HG02884 (cell line): ENCODE measurements around the gene ILF3.
"Not testable (repeated sequence)": the region's sequence is repeated elsewhere in the genome, so short reads cannot be mapped to it uniquely, and the experiment has no call there.

Experiments
- ATAC-seq: cut with Tn5 transposase; IDR thresholded peaks from one replicate; pipeline ENCODE4 v1.9.1; 2021; ENCODE audit warnings: mild to moderate bottlenecking, moderate library complexity; ENCODE audit not compliant: unreplicated experiment

ILF3 gene

DNA sequence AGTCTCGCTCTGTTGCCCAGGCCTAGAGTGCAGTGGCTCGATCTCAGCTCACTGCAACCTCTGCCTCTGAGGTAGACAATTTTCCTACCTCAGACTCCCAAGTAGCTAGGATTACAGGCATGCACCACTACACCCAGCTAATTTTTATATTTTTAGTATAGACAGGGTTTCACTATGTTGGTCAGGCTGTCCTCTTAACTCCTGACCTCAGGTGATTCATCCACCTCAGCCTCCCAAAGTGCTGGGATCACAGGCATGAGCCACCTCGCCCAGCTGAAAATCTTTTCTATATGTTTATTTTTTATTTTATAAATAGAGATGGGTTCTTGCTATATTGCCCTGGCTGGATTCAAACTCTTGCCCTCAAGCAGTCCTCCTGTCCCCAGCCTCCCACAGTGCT lies 17.8 kb downstream of the ILF3 start:
- not testable (repeated sequence) for ATAC-seq

DNA sequence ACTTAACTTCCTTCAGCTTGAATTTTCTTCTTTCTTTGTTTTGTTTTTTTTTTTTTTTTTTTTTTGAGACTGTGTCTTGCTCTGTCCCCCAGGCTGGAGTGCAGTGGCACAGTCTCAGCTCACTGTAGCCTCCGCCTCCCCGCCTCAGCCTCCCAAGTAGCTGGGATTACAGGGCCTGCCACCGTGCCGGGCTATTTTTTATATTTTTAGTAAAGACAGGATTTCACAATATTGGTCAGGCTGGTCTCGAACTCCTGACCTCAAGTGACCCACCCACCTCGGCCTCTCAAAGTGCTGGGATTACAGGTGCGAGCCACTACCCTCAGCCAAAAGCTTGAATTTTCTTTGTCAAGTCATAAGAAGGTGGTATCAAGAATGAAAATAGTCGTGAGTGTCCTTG lies 21.1 kb downstream of the ILF3 start:
- not testable (repeated sequence) for ATAC-seq

- ATAC-seq = no peak
Measured at GRCh38 chr19:10677751-10678150, 23.6 kb downstream of the ILF3 start.

DNA sequence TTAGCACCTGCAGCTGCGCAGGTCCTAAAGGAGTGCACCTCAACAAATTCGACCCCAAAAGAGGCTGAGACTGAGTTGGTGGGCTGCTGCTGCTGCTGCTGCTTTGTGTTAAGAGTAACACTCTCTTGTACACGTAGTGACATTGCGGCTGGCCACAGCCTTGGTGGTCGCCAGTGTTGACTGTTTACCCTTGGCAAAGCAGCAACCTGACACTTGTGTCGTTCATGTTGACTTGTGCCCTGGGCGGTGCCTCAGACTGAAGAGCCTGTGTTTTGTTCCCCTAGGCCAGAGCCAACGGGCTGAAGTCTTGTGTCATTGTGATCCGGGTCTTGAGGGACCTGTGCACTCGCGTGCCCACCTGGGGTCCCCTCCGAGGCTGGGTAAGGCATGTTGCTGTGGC lies 24.7 kb downstream of the ILF3 start:
- no peak for ATAC-seq

DNA sequence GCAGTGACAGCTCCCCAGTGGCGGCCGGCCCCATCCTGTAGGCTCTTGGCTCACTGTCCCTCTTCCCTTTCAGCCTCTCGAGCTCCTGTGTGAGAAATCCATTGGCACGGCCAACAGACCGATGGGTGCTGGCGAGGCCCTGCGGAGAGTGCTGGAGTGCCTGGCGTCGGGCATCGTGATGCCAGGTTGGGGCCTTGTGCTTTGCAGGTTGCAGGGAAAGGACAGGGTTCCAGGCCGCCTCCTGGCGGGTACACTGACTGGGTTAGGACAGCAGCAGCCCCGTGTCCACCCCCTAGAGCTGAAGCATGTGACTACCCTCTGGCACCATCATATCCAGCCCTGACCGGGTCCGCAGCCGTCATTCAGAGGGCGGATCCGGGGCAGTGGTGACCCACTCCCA lies 25.6 kb downstream of the ILF3 start:
- ATAC-seq = no peak

DNA sequence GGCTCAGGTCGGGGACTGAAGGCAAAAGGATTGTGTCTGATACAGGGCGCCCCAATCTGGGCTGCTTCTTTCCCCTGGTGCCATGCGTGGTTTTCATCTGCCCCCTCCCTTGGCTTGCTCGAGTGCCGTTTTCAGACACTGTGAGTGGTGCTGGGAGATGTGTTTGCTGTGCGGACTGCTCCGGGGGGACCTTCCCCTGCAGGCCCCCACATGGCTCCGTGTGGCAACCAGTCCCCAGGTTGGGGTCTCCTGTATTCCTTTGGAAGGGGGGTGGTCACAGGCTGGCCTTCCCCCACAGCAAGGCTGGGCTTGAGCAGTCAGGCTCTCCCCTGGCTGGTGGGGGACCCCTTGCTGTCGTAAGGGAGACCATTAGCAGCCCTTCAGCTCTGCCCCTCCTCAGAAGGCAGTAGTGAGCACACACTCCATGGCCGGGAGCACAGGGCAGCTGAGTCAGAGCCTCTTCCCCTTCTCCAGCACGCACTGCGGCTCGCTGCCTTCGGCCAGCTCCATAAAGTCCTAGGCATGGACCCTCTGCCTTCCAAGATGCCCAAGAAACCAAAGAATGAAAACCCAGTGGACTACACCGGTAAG lies 26.5 kb downstream of the ILF3 start:
- ATAC-seq = no peak

GRCh38 chr19:10681658-10682057 lies 27.5 kb downstream of the ILF3 start:
- ATAC-seq = no peak

DNA sequence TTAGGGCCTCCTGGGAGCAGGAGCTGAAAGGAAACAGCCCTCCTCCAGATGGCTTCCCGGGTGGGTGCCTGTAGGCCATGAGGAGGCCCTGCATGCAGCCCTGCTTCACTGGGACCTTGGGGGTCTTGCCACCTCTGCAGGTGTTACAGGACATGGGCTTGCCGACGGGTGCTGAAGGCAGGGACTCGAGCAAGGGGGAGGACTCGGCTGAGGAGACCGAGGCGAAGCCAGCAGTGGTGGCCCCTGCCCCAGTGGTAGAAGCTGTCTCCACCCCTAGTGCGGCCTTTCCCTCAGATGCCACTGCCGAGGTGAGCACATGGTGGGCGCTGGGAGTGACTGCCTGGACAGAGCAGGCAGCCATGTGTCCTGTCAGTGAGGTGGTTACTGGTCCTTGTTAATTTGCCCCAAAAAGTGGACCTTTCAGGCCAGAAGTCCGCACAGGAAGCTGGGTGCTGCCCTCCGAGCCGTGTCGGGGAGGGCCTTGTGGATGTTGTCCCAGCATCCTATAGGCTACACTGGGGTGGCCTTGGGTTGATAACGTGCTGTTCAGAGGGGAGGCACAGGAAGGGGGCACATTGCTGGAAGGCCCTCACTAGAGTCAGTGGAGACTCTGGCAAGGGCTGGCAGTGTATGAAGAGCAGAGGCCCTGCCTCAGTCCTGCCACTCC lies 28.4 kb downstream of the ILF3 start:
- no peak for ATAC-seq

DNA sequence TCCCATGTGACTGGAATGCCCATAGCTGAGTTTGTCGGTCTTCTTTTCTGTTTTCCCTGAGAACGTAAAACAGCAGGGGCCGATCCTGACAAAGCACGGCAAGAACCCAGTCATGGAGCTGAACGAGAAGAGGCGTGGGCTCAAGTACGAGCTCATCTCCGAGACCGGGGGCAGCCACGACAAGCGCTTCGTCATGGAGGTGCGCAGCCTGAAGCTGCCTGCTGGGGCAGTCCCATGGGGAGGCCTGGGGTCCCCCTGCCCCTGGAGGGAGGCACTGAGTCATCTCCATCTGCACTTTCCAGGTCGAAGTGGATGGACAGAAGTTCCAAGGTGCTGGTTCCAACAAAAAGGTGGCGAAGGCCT lies 28.9 kb downstream of the ILF3 start:
- no peak for ATAC-seq

- no peak for ATAC-seq
Measured at GRCh38 chr19:10683582-10683981, 29.4 kb downstream of the ILF3 start.

DNA sequence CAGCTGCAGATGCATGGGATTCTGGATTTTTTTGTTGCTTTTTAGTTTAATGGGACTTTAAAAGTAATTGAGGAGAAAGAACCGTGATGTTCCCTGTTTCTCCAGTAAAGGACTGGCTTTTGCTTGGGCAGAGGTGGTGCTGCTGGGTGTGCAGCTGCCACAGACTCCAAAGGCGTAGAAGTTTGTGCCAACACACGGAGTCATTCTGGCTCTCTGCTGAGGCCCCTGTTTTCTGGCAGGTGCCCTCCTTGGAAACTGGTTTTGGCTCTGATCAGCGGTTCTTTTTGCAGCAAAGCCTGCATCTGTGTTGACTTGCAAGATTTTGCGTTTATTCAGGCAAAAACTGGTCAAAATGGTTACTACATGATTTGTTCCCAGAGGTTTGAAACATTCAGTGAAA lies 31.1 kb downstream of the ILF3 start:
- no peak for ATAC-seq

- no peak for ATAC-seq
Measured at GRCh38 chr19:10686193-10686592, 32.0 kb downstream of the ILF3 start.

- ATAC-seq = no peak
Measured at GRCh38 chr19:10686661-10687517, 32.7 kb downstream of the ILF3 start.

DNA sequence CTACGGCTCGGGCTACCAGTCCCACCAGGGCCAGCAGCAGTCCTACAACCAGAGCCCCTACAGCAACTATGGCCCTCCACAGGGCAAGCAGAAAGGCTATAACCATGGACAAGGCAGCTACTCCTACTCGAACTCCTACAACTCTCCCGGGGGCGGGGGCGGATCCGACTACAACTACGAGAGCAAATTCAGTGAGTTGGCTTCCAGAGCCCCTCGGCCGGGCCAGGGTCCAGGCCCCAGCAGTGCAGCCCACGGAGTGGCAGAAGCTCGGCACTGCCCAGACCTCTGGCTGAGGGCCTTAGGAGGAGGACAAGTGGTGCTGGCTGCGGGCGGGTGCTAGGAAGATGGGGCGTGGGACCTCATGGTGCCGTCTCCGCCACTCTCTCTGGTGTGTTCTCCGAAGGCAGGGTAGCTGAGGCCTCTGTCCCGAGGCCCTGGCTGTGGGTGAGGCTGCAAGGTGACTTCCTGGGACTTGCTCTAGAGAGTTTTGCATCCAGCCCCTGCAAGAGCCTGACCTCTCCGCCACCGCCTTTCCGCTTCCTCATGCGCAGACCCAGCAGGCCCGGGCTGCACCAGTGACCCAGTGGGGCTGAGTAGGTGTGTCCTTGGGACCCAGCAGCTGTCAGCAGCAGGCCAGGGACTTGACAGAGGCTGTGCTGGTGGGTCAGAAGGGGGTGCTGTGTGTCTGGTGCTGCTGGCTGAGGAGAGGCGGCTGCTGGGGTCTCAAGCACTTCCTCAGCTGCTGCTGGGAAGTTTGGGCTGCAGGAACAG lies 33.6 kb downstream of the ILF3 start:
- ATAC-seq = no peak

DNA sequence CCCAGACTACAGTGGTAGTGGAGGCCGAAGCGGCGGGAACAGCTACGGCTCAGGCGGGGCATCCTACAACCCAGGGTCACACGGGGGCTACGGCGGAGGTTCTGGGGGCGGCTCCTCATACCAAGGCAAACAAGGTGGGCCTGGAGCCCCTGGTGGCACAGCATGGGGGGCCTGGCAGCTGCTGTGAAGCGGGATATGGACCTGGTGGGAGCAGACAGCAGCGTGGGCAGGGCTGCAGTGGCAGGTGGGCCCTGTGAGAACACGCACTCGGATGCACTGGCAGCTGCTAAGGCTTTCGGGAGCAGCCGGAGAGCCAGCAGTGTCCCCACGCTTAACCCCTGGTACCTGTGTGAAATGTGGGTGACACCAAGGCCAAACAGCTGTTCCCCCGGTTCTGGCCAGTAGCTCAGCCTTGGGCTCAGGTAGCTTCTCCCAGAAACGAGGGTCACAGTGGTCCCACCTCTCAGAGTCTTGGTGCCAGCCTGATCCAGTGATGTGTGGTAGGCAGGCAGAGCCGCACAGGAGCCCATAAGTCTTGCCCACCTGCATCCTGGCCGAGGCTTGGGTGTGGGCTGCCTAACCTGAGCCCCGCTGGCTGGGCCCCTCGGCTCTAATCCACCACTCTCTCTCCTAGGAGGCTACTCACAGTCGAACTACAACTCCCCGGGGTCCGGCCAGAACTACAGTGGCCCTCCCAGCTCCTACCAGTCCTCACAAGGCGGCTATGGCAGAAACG lies 34.6 kb downstream of the ILF3 start:
- ATAC-seq = no peak

DNA sequence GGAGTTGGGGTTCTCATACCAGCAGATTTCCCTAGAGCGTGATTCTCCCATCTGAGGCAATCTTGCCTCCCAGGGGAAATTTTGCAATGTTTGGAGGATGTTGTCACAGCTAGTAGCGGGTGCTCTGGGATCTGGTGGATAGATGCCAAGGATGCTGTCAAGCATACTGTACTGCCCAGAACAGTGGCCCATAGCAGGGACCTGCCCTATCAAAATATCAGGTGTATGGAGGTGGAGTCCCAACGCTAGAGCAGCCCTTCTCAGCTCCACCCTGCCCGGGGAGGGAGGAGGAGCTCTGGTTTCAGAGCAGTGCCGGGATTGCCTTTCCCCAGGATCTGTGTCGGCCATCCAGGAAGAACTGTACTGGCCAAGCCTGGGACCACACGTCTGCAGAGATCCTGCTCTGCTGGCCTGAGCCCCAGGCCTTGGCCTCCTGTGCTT lies 36.2 kb downstream of the ILF3 start:
- no peak for ATAC-seq

- ATAC-seq = no peak
Measured at GRCh38 chr19:10691178-10691881, 37.2 kb downstream of the ILF3 start.

DNA sequence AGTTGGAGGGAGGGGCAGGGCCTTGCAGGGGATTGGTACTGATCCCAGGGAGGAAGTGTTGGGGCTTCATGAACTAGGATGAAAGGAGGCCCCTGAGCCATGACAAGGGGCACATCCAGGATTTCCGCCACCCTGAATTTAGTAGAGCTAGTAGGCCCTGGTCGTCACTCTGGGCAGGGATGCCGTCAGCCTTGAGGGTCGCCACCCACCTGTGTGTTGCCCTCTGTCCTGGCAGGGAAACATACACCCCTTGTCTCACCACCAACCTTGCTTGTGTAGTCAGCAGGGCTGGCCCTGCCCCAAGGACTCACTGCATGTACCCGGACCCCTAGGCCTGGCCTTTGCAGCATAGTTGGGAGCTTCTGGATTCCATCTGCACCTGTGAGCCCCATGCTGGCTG lies 37.7 kb downstream of the ILF3 start:
- ATAC-seq = no peak

- no peak for ATAC-seq
Measured at GRCh38 chr19:10692673-10693264, 38.6 kb downstream of the ILF3 start.
